GM12891 (cell line): ENCODE data around the gene MYCN.
A peak's percentile ranks its signal among the peaks of the same experiment; 100 is the strongest.

ENCODE experiments used
- DNase-seq: peaks from one replicate; pipeline ENCODE4 v3.0.0; 2011; ENCODE audit warnings: low spot score; ENCODE audit not compliant: insufficient read length
- FAIRE-seq: peaks from 2 replicates; lab custom pipeline; 2011; peaks lifted over from hg19 to GRCh38; lab: Jason Lieb, UNC
- PAX5 ChIP-seq: IDR thresholded peaks from 2 replicates; pipeline ENCODE4 v1.6.1; 2011; ENCODE audit warnings: low read length, moderate library complexity, mild to moderate bottlenecking; ENCODE audit not compliant: insufficient read depth, severe bottlenecking
- POLR2A ChIP-seq: IDR thresholded peaks from 2 replicates; pipeline ENCODE4 v1.6.1; 2011; ENCODE audit warnings: low read depth, low read length, control low read depth
- POLR2AphosphoS5 ChIP-seq: IDR thresholded peaks from 2 replicates; pipeline ENCODE4 v1.6.1; 2011; ENCODE audit warnings: low read depth, low read length, control low read depth
- POU2F2 ChIP-seq: IDR thresholded peaks from 2 replicates; pipeline ENCODE4 v1.6.1; 2011; ENCODE audit warnings: low read depth, mild to moderate bottlenecking, control low read depth, low read length, moderate library complexity
- SPI1 ChIP-seq: IDR thresholded peaks from 2 replicates; pipeline ENCODE4 v1.6.1; 2011; ENCODE audit warnings: low read depth, low read length, control low read depth
- TAF1 ChIP-seq: IDR thresholded peaks from 2 replicates; pipeline ENCODE4 v1.6.1; 2011; ENCODE audit warnings: low read depth, low read length, control low read depth

The MYCN gene

DNA sequence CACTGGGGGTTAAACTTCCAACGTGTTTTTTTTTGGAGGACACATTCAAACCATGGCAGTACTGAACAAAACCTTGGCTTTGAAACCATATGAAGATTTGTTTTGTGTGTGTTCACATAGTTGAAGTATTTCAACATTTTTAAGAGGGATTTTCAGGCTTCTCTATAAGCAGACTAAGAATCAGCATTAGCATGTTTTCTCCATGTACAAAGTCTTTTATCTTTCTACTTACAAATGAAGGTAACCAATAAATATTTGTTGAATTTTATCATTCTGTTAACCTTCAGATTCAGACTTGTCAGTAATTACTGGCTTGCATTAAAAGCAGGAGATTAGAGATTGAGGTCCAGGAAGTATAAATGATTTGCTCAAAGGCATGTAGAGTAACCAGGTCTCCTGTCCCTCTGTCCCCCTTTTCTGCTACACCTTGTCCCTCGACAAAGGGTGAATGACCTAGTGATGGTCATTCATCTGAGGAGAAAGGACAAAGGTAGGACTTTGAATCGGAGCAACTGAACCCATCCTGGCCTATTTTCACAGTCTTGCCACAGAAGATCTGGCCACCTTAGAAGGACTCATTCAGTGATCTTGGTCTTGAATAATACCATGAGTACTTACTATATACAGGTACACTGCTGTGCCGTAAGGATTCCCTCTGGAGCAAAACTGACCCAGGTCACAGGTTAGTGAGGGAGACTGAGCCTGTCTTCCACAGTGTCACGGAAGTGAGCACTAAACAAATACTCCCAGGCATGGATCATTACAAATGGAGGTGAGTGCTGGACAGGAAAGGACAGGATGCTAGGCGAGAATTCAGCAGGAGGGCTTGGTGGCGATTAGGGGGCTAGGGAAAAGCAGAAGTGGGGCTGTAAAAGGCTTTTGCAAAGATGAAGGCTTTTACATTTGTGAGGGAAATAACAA is 2.2 kb upstream of the MYCN start:
- TF ChIP-seq SPI1, result no peak
- no peak for TF ChIP-seq POLR2AphosphoS5
- no peak for TF ChIP-seq POU2F2
- no peak for TF ChIP-seq POLR2A
- TF ChIP-seq PAX5, result no peak
- no peak for TF ChIP-seq TAF1
- DNase-seq, result no peak
- no peak for FAIRE-seq

GRCh38 chr2:15938803-15939555 is 1.4 kb upstream of the MYCN start:
- no peak for TF ChIP-seq POLR2AphosphoS5
- TF ChIP-seq POLR2A, result no peak
- no peak for TF ChIP-seq TAF1
- TF ChIP-seq POU2F2, result no peak
- TF ChIP-seq PAX5, result no peak
- TF ChIP-seq SPI1, result no peak
- DNase-seq (no peak), FAIRE-seq (no peak)

GRCh38 chr2:15939556-15939853 is 845 bp upstream of the MYCN start:
- DNase-seq (peak; percentile 56), FAIRE-seq (peak; percentile 57)
- TF ChIP-seq TAF1 (no peak), PAX5 (no peak), POU2F2 (no peak), POLR2AphosphoS5 (no peak), SPI1 (no peak), POLR2A (no peak)

- TF ChIP-seq POU2F2, result no peak
- TF ChIP-seq POLR2AphosphoS5, result no peak
- no peak for TF ChIP-seq POLR2A
- TF ChIP-seq SPI1, result no peak
- TF ChIP-seq TAF1, result no peak
- TF ChIP-seq PAX5, result no peak
- FAIRE-seq (no peak), DNase-seq (peak; percentile 22)
Measured at GRCh38 chr2:15940661-15941480, 521 bp downstream of the MYCN start.

DNA sequence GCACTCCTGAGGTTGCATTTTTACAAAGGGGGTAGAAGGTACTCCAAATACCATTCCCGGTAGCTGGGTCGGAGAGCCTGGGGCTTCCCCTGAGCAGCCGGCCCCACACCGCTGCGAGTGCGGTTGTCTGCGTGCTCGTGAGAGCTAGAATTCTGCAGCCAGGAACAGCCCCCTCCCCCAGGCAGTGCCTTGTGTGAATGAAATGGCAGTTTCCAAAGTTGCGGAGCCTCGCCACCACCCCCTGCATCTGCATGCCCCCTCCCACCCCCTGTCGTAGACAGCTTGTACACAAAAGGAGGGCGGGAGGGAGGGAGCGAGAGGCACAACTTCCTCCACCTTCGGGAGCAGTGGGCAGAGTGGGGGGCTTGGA is 1.1 kb downstream of the MYCN start:
- DNase-seq (peak; percentile 16), FAIRE-seq (no peak)

DNA sequence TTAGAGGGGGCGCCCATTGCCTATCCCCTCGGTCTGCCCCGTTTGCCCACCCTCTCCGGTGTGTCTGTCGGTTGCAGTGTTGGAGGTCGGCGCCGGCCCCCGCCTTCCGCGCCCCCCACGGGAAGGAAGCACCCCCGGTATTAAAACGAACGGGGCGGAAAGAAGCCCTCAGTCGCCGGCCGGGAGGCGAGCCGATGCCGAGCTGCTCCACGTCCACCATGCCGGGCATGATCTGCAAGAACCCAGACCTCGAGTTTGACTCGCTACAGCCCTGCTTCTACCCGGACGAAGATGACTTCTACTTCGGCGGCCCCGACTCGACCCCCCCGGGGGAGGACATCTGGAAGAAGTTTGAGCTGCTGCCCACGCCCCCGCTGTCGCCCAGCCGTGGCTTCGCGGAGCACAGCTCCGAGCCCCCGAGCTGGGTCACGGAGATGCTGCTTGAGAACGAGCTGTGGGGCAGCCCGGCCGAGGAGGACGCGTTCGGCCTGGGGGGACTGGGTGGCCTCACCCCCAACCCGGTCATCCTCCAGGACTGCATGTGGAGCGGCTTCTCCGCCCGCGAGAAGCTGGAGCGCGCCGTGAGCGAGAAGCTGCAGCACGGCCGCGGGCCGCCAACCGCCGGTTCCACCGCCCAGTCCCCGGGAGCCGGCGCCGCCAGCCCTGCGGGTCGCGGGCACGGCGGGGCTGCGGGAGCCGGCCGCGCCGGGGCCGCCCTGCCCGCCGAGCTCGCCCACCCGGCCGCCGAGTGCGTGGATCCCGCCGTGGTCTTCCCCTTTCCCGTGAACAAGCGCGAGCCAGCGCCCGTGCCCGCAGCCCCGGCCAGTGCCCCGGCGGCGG is 1.7 kb downstream of the MYCN start:
- no peak for FAIRE-seq
- TF ChIP-seq POLR2AphosphoS5, result no peak
- no peak for TF ChIP-seq PAX5
- TF ChIP-seq TAF1, result no peak
- TF ChIP-seq POU2F2, result no peak
- TF ChIP-seq SPI1, result no peak
- no peak for TF ChIP-seq POLR2A
- DNase-seq, result peak; percentile 35

More for the DNA sequence above, 1.1 kb downstream of the MYCN start:
- no peak for TF ChIP-seq POLR2AphosphoS5
- no peak for TF ChIP-seq TAF1
- TF ChIP-seq POU2F2, result no peak
- TF ChIP-seq POLR2A, result no peak
- TF ChIP-seq SPI1, result no peak
- TF ChIP-seq PAX5, result no peak

DNA sequence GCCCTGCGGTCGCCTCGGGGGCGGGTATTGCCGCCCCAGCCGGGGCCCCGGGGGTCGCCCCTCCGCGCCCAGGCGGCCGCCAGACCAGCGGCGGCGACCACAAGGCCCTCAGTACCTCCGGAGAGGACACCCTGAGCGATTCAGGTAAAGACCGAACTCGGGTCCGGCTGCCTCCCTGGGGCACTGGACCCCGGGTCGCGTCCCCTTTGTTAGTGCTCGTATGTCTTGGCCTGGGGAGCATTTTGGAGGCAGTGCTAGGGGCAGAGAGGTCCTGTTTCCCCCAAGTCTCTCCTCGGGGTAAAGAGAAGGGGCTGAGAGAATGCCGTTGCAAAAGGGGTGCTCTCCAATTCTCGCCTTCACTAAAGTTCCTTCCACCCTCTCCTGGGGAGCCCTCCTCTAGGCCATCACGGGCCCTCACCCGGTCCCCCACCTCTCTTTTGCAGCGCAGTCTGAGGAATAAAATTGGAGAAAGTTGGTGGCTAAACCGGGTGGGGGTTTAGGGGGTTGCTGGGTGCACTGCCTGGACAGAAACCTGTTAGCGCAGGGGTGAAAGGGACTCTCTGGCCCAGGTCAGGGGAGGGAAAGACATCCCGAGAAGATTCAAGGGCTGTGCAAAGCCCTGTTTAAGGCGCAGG is 2.5 kb downstream of the MYCN start:
- FAIRE-seq (no peak), DNase-seq (peak; percentile 10)
- TF ChIP-seq POU2F2 (no peak), POLR2A (no peak), PAX5 (no peak), SPI1 (no peak), POLR2AphosphoS5 (no peak), TAF1 (no peak)
